CD4-positive, alpha-beta T cell treated with Interleukin-2 at 100 ng/mL for 4 hours (primary cell): ENCODE measurements around the gene MYL12A.

ENCODE experiments used
- DNase-seq: peaks from one replicate; pipeline ENCODE4 v3.0.0-alpha.2; 2020; ENCODE audit warnings: low spot score

Gene MYL12A

GRCh38 chr18:3225588-3225987 is 22.0 kb upstream of the MYL12A start:
- no peak for DNase-seq

GRCh38 chr18:3226048-3226447 is 21.6 kb upstream of the MYL12A start:
- no peak for DNase-seq

GRCh38 chr18:3230401-3231334 is 16.9 kb upstream of the MYL12A start:
- no peak for DNase-seq

GRCh38 chr18:3233004-3233403 is 14.6 kb upstream of the MYL12A start:
- no peak for DNase-seq

GRCh38 chr18:3233433-3234168 is 14.0 kb upstream of the MYL12A start:
- no peak for DNase-seq

GRCh38 chr18:3234457-3234856 is 13.1 kb upstream of the MYL12A start:
- no peak for DNase-seq

GRCh38 chr18:3235846-3236245 is 11.8 kb upstream of the MYL12A start:
- no peak for DNase-seq

GRCh38 chr18:3236470-3236869 is 11.1 kb upstream of the MYL12A start:
- no peak for DNase-seq

GRCh38 chr18:3238742-3239141 is 8.9 kb upstream of the MYL12A start:
- DNase-seq: no peak

GRCh38 chr18:3245185-3245564 is 2.4 kb upstream of the MYL12A start:
- no peak for DNase-seq

- DNase-seq: peak; percentile 82
Measured at GRCh38 chr18:3245853-3246634, 1.6 kb upstream of the MYL12A start.

GRCh38 chr18:3246635-3247239 is 864 bp upstream of the MYL12A start:
- DNase-seq: no peak

GRCh38 chr18:3248062-3248657 is 559 bp downstream of the MYL12A start:
- no peak for DNase-seq

GRCh38 chr18:3248658-3249359 is 1.2 kb downstream of the MYL12A start:
- DNase-seq: peak; percentile 80

GRCh38 chr18:3250237-3251107 is 2.9 kb downstream of the MYL12A start:
- peak; percentile 51 for DNase-seq

- no peak for DNase-seq
Measured at GRCh38 chr18:3251249-3251962, 3.8 kb downstream of the MYL12A start.

- no peak for DNase-seq
Measured at GRCh38 chr18:3251963-3252277, 4.3 kb downstream of the MYL12A start.

GRCh38 chr18:3252843-3253242 is 5.2 kb downstream of the MYL12A start:
- DNase-seq: no peak

GRCh38 chr18:3254725-3255124 is 7.1 kb downstream of the MYL12A start:
- no peak for DNase-seq
